ENCODE measurements around the gene TENM4.

The TENM4 gene

DNA sequence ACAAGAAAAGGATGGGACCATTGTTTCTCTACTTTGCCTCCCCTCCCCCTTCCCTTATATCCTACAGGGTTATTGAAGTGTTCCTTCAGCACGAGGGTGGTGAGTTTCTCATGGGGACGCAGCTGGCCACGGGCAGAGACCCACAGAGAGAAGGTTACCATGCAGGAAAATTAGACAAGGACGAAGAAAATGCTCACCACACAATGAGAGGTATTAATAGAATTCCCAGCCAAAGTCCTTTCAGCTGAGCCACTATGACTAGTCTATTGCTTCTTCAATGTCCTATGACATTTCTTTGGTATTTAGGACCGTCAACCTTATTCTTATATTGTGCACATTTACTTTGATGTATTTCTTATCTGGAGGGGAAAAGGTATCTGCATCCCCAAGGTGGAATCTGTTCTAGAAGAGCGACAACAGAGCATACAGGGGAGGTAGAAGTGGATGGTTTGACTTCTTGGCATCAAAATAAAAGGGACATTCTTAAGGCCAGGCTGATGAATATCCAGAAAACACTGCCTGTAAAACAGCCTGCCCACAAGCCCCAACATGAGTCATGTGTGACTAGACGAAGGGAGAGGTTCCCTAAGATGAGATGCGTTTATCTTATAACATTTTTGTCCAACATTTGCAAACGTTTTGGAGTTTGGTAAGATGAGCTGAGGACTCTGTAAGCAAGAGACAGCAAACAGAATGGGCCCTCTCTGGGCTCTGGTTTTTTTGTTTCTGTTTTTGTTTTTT, 656.3 kb downstream of the TENM4 start:
- peak; percentile 37 for DNase-seq (ENCODE audit: low read depth, low spot score)
- ChIA-PET POLR2A (no interaction called here), CTCF (interaction anchor here (2.1 to 4.7 kb wide), 2 partner anchors 13 to 140 kb away, joined by 5 to 48 read pairs; no protein-coding TSS in a partner anchor)
- H3K4me3 ChIP-seq (ENCODE audit: low read depth, low read length) = no peak overlapping the region
- TF ChIP-seq, protein P1, sequence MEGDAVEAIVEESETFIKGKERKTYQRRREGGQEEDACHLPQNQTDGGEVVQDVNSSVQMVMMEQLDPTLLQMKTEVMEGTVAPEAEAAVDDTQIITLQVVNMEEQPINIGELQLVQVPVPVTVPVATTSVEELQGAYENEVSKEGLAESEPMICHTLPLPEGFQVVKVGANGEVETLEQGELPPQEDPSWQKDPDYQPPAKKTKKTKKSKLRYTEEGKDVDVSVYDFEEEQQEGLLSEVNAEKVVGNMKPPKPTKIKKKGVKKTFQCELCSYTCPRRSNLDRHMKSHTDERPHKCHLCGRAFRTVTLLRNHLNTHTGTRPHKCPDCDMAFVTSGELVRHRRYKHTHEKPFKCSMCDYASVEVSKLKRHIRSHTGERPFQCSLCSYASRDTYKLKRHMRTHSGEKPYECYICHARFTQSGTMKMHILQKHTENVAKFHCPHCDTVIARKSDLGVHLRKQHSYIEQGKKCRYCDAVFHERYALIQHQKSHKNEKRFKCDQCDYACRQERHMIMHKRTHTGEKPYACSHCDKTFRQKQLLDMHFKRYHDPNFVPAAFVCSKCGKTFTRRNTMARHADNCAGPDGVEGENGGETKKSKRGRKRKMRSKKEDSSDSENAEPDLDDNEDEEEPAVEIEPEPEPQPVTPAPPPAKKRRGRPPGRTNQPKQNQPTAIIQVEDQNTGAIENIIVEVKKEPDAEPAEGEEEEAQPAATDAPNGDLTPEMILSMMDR (IDR thresholded peaks at IDR 0.05; ENCODE audit: insufficient read depth, low read length, missing control alignments) = no peak

GRCh38 chr11:78783846-78784245, 657.0 kb downstream of the TENM4 start:
- POLR2A ChIA-PET = no interaction called here

GRCh38 chr11:78783301-78783700, 657.5 kb downstream of the TENM4 start:
- ChIA-PET POLR2A (no interaction called here), CTCF (interaction anchor here (1.4 to 4.7 kb wide), 2 partner anchors 14 to 137 kb away, joined by 3 to 48 read pairs; no protein-coding TSS in a partner anchor)
- no peak overlapping the region for H3K4me3 ChIP-seq (ENCODE audit: low read depth, low read length)
- no peak for DNase-seq (ENCODE audit: low read depth, low spot score)
- TF ChIP-seq, protein P1 (IDR thresholded peaks at IDR 0.05; ENCODE audit: insufficient read depth, low read length, missing control alignments) = no peak

More at GRCh38 chr11:78783846-78784245, 657.0 kb downstream of the TENM4 start:
- no peak overlapping the region for H3K4me3 ChIP-seq (ENCODE audit: low read depth, low read length)
- CTCF ChIA-PET = interaction anchor here (4.7 kb wide), 1 partner anchor 14 kb away, joined by 48 read pairs; no protein-coding TSS in a partner anchor
- no peak for DNase-seq (ENCODE audit: low read depth, low spot score)
- TF ChIP-seq, protein P1 (IDR thresholded peaks at IDR 0.05; ENCODE audit: insufficient read depth, low read length, missing control alignments) = no peak

GRCh38 chr11:78782725-78783124, 658.1 kb downstream of the TENM4 start:
- no peak for DNase-seq (ENCODE audit: low read depth, low spot score)
- CTCF ChIA-PET = interaction anchor here (1.4 to 4.7 kb wide), 2 partner anchors 15 to 136 kb away, joined by 3 to 48 read pairs; no protein-coding TSS in a partner anchor
- H3K4me3 ChIP-seq (ENCODE audit: low read depth, low read length) = no peak overlapping the region
- POLR2A ChIA-PET = no interaction called here
- TF ChIP-seq, protein P1 (IDR thresholded peaks at IDR 0.05; ENCODE audit: insufficient read depth, low read length, missing control alignments) = no peak

GRCh38 chr11:78780889-78781288, 659.9 kb downstream of the TENM4 start:
- DNase-seq (ENCODE audit: low read depth, low spot score) = no peak
- TF ChIP-seq, protein P1 (IDR thresholded peaks at IDR 0.05; ENCODE audit: insufficient read depth, low read length, missing control alignments) = no peak
- ChIA-PET CTCF (interaction anchor here (1.2 to 1.5 kb wide), 2 partner anchors 17 to 479 kb away, joined by 3 to 5 read pairs; no protein-coding TSS in a partner anchor), POLR2A (no interaction called here)
- no peak overlapping the region for H3K4me3 ChIP-seq (ENCODE audit: low read depth, low read length)

- no peak overlapping the region for H3K4me3 ChIP-seq (ENCODE audit: low read depth, low read length)
- TF ChIP-seq, protein P1 (IDR thresholded peaks at IDR 0.05; ENCODE audit: insufficient read depth, low read length, missing control alignments) = no peak
- ChIA-PET POLR2A (no interaction called here), CTCF (interaction anchor here (1.2 to 1.5 kb wide), 3 partner anchors 9 to 20 kb away, joined by 3 to 4 read pairs (median 3); no protein-coding TSS in a partner anchor)
- DNase-seq (ENCODE audit: low read depth, low spot score) = no peak
These were observed 667.3 kb downstream of the TENM4 start for GRCh38 chr11:78773492-78773891.
